SJCRH30 (cell line): Measurements from ENCODE around the gene TOR4A. TPM values are rescaled to one million over a fixed set of nuclear protein-coding genes. Genes with fewer than 3 reads are reported as not detected.
"Not testable (repeated sequence)": the region's sequence is repeated elsewhere in the genome, so short reads cannot be mapped to it uniquely, and the experiment has no call there.

Experiments used
- DNase-seq, 2 experiments: peaks; one replicate each; pipeline ENCODE4 v3.0.0-alpha.2; 2015 to 2020
- H3K27ac ChIP-seq: fragments of 250-450 bp; sonication (Bioruptor Pico); 2 replicates; pipeline ENCODE4 v1.5.1; 2020; ENCODE audit warnings: mild to moderate bottlenecking, moderate library complexity
- H3K27me3 ChIP-seq: fragments of 250-450 bp; sonication (Bioruptor Pico); 2 replicates; pipeline ENCODE4 v1.5.1; 2020; ENCODE audit warnings: mild to moderate bottlenecking, moderate library complexity
- H3K36me3 ChIP-seq: fragments of 250-450 bp; sonication (Bioruptor Pico); 2 replicates; pipeline ENCODE4 v1.5.1; 2020; ENCODE audit warnings: mild to moderate bottlenecking, moderate library complexity
- H3K4me1 ChIP-seq: fragments of 250-450 bp; sonication (Bioruptor Pico); 2 replicates; pipeline ENCODE4 v1.5.1; 2020; ENCODE audit warnings: mild to moderate bottlenecking, moderate library complexity
- H3K4me3 ChIP-seq: fragments of 250-450 bp; sonication (Bioruptor Pico); 2 replicates; pipeline ENCODE4 v1.5.1; 2020; ENCODE audit warnings: mild to moderate bottlenecking, moderate library complexity
- H3K9me3 ChIP-seq: fragments of 250-450 bp; sonication (Bioruptor Pico); replicated peaks from 2 replicates; pipeline ENCODE4 v1.5.1; 2020; ENCODE audit warnings: mild to moderate bottlenecking, moderate library complexity
- total RNA-seq: library from RNA; depleted of rRNA; stranded (reverse); fragments of >200 nt; shearing (Covaris generic); gene quantifications from 2 replicates; pipeline ENCODE4 v1.2.3, GENCODE V29; 2014; rRNA removed

TOR4A gene
- total RNA-seq, 1 experiment from 2014 or later = 4.0 TPM

- H3K4me3 ChIP-seq = no peak overlapping the region
These were observed 47.6 kb downstream of the TOR4A start for GRCh38 chr9:137325124-137325523.

GRCh38 chr9:137325799-137326198 is 48.3 kb downstream of the TOR4A start:
- Histone ChIP-seq H3K9me3 (no peaks in the 10 kb centered on the region), H3K4me1 (no peaks in the 10 kb centered on the region), H3K36me3 (no peaks in the 10 kb centered on the region), H3K27me3 (no peaks in the 10 kb centered on the region), H3K27ac (no peak overlapping the region), H3K4me3 (no peak overlapping the region)
- DNase-seq = no peak

More at GRCh38 chr9:137325124-137325523, 47.6 kb downstream of the TOR4A start:
- no peaks in the 10 kb centered on the region for H3K27me3 ChIP-seq
- H3K36me3 ChIP-seq = no peaks in the 10 kb centered on the region
- H3K9me3 ChIP-seq = no peaks in the 10 kb centered on the region
- no peak for DNase-seq
- H3K27ac ChIP-seq = no peak overlapping the region
- no peaks in the 10 kb centered on the region for H3K4me1 ChIP-seq

DNA sequence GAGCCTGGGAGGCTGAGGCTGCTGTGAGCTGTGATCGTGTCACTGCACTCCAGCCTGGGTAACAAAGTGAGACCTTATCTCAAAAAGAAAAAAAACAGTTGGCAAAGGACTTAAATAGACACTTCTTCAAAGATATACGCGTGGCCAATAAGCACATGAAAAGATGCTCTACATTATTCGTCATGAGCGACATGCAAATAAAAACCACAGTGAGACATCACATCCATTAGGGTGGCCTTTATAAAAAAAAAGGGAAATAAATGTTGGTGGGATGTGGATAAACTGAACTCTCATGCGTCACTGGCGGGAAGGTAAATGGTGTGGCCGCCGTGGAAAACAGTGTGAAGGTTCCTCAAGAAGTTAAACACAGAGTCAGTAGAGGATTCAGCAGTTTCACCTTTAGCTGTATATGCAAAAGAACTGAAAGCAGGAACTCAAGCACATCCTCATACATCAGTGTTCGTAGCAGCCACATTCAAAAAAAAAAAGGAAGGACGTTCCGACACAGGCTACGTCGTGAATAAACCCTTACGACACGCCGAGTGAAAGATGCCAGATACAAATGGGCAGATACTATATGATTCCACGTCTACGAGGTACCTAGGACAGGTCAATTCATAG is 49.0 kb downstream of the TOR4A start:
- H3K4me1 ChIP-seq = no peaks in the 10 kb centered on the region
- no peak overlapping the region for H3K4me3 ChIP-seq
- H3K36me3 ChIP-seq = no peaks in the 10 kb centered on the region
- no peaks in the 10 kb centered on the region for H3K27me3 ChIP-seq
- no peak for DNase-seq
- no peak overlapping the region for H3K27ac ChIP-seq
- no peaks in the 10 kb centered on the region for H3K9me3 ChIP-seq

DNA sequence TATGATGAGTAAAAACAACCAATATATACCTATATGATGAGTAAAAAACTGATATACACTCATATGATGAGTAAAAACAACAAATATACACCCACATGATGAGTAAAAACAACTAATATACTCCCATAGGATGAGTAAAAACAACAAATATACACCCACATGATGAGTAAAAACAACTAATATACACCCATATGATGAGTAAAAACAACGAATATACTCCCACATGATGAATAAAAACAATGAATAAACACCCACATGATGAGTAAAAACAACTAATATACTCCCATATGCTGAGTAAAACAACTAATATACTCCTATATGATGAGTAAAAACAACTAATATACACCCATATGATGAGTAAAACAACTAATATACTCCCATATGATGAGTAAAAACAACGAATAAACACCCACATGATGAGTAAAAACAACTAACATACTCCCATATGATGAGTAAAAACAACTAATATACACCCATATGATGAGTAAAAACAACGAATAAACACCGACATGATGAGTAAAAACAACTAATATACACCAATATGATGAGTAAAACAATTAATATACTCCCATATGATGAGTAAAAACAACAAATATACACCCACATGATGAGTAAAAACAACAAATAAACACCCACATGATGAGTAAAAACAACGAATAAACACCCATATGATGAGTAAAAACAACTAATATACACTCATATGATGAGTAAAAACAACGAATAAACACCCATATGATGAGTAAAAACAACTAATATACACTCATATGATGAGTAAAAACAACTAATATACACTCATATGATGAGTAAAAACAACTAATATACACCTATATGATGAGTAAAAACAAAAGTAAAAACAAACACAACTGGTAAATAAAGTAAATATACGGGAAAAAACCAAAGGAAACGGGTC is 50.4 kb downstream of the TOR4A start:
- not testable (repeated sequence) for H3K9me3 ChIP-seq, H3K4me1 ChIP-seq, H3K36me3 ChIP-seq, DNase-seq, H3K27me3 ChIP-seq, H3K27ac ChIP-seq, H3K4me3 ChIP-seq

DNA sequence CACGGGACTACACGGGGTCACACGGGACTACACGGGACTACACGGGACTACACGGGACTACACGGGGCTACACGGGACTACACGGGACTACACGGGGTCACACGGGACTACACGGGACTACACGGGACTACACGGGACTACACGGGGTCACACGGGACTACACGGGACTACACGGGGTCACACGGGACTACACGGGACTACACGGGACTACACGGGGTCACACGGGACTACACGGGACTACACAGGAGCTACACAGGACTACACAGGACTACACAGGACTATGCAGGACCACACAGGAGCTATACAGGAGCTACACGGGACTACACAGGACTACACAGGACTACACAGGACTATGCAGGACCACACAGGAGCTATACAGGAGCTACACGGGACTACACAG is 52.1 kb downstream of the TOR4A start:
- not testable (repeated sequence) for H3K4me1 ChIP-seq, H3K9me3 ChIP-seq, H3K27ac ChIP-seq, H3K27me3 ChIP-seq, DNase-seq, H3K36me3 ChIP-seq, H3K4me3 ChIP-seq

- Histone ChIP-seq H3K27ac (no peak overlapping the region), H3K9me3 (peaks cover 2% of the 10 kb centered on the region), H3K36me3 (no peaks in the 10 kb centered on the region), H3K4me1 (no peaks in the 10 kb centered on the region), H3K27me3 (no peaks in the 10 kb centered on the region), H3K4me3 (no peak overlapping the region)
- no peak for DNase-seq
These were observed 53.2 kb downstream of the TOR4A start for GRCh38 chr9:137330689-137331088.

GRCh38 chr9:137331929-137332328 is 54.4 kb downstream of the TOR4A start:
- Histone ChIP-seq H3K36me3 (no peaks in the 10 kb centered on the region), H3K27ac (no peak overlapping the region), H3K27me3 (no peaks in the 10 kb centered on the region), H3K9me3 (peaks cover 10% of the 10 kb centered on the region), H3K4me3 (no peak overlapping the region), H3K4me1 (no peaks in the 10 kb centered on the region)
- DNase-seq = no peak

Other genes starting within 250 kb of the TOR4A start
- 4.0 and 4.6 TPM in 2 replicates for gene ABCA2, start 249.5 kb upstream of the TOR4A start, total RNA-seq
- not detected in 2 replicates for gene FUT7, start 245.6 kb upstream of the TOR4A start, total RNA-seq
- gene NPDC1, start 231.5 kb upstream of the TOR4A start, total RNA-seq = 0.51 and 0.91 TPM in 2 replicates
- 1.9 and 2.0 TPM in 2 replicates for gene ENTPD2, start 223.7 kb upstream of the TOR4A start, total RNA-seq
- gene SAPCD2, start 207.2 kb upstream of the TOR4A start, total RNA-seq = 69.7 and 71.0 TPM in 2 replicates
- gene UAP1L1, start 200.2 kb upstream of the TOR4A start, total RNA-seq = 12.6 and 13.8 TPM in 2 replicates
- gene MAN1B1, start 190.7 kb upstream of the TOR4A start, total RNA-seq = 38.4 and 42.6 TPM in 2 replicates
- 12.6 and 13.4 TPM in 2 replicates for gene DPP7, start 163.0 kb upstream of the TOR4A start, total RNA-seq
- gene GRIN1, start 138.6 kb upstream of the TOR4A start, total RNA-seq = 0.49 and 2.0 TPM in 2 replicates
- gene LRRC26, start 107.7 kb upstream of the TOR4A start, total RNA-seq = 0.24 and 0.53 TPM in 2 replicates
- not detected in 2 replicates for gene TMEM210, start 105.7 kb upstream of the TOR4A start, total RNA-seq
- gene ANAPC2, start 89.2 kb upstream of the TOR4A start, total RNA-seq = 29.7 and 38.7 TPM in 2 replicates
- 73.0 and 88.1 TPM in 2 replicates for gene SSNA1, start 89.0 kb upstream of the TOR4A start, total RNA-seq
- gene TPRN, start 77.0 kb upstream of the TOR4A start, total RNA-seq = 14.0 and 14.8 TPM in 2 replicates
- gene TMEM203, start 72.1 kb upstream of the TOR4A start, total RNA-seq = 57.3 and 60.5 TPM in 2 replicates
- 12.5 and 17.2 TPM in 2 replicates for gene NDOR1, start 72.0 kb upstream of the TOR4A start, total RNA-seq
- gene RNF208, start 55.5 kb upstream of the TOR4A start, total RNA-seq = 0.23 and 0.43 TPM in 2 replicates
- gene CYSRT1, start 52.6 kb upstream of the TOR4A start, total RNA-seq = 1.7 TPM in 2 replicates
- not detected in 2 replicates for gene RNF224, start 50.2 kb upstream of the TOR4A start, total RNA-seq
- gene SLC34A3, start 46.8 kb upstream of the TOR4A start, total RNA-seq = 0.06 TPM in 1 of 2 replicates, not detected in the other
- 528 and 565 TPM in 2 replicates for gene TUBB4B, start 36.4 kb upstream of the TOR4A start, total RNA-seq
- gene STPG3, start 26.4 kb upstream of the TOR4A start, total RNA-seq = not detected in 2 replicates
- 65.5 and 66.8 TPM in 2 replicates for gene NELFB, start 22.4 kb upstream of the TOR4A start, total RNA-seq
- 0.89 and 1.0 TPM in 2 replicates for gene NRARP, start 24.5 kb downstream of the TOR4A start, total RNA-seq
- 1.8 and 1.9 TPM in 2 replicates for gene EXD3, start 145.4 kb downstream of the TOR4A start, total RNA-seq
- gene NOXA1, start 145.7 kb downstream of the TOR4A start, total RNA-seq = not detected in 2 replicates
- gene ENTPD8, start 163.6 kb downstream of the TOR4A start, total RNA-seq = not detected in 2 replicates
- gene NSMF, start 181.6 kb downstream of the TOR4A start, total RNA-seq = 35.4 and 40.3 TPM in 2 replicates